NCI-H510A treated with DMSO at 0.1 percent for 48 hours (cell line): ENCODE data around the gene DPP7.
A peak's percentile ranks its signal among the peaks of the same experiment; 100 is the strongest.
"Not testable (repeated sequence)": the region's sequence is repeated elsewhere in the genome, so short reads cannot be mapped to it uniquely, and the experiment has no call there.

ENCODE experiments used
- DNase-seq: peaks from one replicate; lab custom pipeline; 2025; lab: John Stamatoyannopoulos, UW

DPP7 gene

DNA sequence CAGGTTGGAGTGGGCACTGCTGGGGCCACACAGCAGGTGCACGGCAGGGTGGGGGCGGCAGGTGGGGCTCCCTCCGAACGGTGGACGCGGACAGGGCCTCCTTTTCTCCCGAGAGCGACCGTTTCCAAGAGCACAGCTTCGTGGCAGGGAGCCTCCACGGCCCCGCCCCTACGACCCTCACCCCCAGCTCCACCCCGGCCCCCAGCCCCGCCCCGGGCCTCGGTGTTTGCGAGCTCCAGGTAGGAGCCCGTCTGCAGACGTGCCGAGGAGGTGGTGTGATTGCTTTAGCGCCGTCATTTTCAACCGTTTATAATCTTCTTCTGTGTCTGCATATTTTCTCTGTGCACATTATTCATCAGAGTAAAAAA, 33.2 kb upstream of the DPP7 start:
- DNase-seq = no peak

DNA sequence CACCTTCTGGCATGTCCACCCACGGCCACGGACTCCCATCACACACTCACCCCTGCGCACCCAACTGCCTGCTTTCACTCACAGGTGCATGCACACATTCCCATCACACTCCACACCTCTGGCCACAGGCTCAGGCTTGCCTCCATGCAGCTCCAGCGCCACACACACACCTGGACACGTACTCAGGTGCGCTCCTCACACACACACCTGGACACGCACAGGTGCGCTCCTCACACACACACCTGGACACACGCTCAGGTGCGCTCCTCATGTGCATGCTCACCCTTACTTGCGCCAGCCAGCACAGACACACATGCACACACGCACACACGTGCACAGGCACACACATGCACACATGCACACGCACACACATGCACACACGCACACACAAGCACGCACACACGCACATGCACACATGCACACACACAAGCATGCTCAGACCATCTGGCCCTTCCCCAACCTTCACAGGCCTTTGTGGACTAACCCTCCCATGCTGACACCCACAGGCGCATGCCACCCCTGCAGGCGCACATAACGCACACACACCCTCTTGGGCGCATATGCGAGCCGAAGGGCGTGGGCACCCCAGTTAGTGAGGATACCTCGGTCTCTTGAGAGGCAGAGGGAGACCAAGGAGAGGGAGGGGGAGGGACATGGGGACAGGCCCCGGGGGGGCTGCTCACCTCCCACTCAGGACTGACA, 32.7 kb upstream of the DPP7 start:
- DNase-seq = no peak

DNA sequence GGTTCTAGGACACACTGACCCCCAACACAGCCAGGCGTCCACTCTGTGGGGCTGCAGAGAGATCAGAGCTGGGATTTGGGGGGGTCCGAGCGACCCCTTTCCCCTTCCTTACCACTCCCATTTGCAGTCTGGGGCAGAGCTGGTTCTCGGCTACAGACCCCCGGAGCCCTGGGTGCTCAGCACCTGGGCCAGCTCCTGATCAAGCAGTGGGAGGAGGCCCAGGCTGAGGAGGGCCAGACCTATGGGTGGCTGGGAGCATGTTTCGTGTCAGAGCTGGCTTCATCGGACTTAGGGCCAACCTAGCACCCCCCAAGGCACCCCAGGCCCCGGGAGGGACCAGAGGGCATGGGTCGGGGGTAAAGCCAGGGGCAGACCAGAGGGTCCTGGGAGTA, 32.0 kb upstream of the DPP7 start:
- no peak for DNase-seq

DNA sequence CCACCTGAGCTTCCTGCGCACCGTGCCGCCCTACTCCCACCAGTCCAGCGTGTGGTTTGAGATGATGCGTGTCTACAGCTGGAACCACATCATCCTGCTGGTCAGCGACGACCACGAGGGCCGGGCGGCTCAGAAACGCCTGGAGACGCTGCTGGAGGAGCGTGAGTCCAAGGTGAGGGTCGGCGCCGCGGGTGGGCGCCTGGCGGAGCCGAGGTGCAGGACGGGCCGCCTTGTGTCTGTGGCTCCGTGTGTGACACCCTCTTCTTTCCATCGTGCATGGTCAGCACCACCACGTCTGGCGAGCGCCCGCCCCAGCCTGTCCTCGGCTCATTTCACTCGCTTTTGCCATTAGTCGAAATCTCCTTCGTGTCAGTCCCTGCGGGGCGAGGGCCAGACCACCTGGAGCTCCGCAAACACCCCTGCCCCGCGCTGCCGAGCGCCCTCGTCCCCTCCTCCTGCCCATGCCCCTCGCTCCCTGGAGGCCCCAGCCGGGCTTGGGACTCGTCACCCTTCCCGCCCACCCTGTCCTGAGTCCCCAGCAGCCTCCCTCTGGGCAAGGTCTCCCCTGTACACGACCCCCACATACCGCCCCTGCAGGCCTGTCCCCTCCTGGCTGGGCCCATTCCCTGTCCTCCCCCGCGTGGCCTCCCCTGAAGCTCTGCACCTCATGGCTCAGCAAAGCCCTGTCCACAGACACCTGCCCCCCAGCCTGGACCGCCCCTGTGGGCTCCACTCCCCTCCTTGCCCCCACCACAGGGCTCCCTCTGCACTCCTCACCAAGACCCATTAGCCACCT, 31.4 kb upstream of the DPP7 start:
- DNase-seq = no peak

DNA sequence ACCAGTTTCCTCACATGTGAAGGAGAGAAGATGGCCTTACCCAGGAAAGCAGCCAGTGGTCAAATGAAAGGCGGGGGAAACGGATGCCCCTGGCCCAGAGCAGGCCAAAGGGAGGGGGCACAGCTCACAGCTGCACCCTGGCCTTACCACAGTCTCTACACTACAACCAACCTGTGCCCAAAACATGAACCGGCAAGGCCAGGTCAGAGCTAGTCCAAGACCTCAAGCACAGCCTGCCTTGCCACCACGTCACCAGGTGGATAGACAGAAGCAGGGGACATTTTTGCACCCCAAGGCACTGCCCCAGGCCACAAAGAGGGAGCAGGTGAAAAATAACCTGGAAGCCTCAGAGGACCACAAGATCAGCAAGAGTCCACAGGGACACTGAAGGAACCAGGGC, 28.9 kb upstream of the DPP7 start:
- no peak for DNase-seq

DNA sequence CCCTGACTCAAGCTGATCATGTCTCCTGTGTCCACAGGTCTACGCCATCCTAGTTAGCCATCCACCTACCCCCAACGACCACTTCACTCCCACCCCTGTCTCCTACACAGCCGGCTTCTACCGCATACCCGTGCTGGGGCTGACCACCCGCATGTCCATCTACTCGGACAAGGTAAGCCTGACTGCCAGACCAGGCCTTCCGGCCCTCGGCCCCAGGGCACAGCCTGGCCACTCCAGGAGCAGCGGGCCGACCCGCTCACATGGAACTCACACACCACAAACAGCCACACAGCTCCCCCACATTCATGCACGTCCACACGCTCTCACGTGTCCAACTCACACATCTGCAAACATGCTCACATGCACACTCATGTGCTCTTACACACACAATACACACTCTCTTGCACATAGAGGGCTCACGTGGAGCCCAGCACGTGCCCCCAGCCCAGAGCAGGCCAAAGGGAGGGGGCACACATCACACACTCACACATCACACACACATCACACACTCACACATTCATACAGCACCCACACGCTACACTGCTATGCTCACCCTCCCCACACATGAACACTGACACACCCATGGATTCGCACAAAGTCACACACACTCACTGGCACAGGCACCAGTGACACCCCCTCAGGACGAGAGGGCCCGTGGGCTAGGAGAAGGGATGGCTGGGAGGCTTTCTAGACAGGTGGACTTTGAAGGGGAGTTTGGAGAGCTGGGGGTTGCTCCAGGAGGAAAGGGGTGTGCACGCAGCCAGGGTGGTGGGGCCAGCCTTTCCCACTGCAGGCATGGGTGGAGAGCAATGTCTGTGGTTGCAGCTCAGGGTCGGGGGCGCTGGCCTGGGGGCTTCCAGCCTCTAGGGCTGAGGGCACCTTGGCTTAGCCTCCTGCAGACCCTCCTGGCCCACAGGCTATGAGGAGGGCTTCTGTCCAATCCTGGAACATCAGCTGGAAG, 27.7 kb upstream of the DPP7 start:
- no peak for DNase-seq

DNA sequence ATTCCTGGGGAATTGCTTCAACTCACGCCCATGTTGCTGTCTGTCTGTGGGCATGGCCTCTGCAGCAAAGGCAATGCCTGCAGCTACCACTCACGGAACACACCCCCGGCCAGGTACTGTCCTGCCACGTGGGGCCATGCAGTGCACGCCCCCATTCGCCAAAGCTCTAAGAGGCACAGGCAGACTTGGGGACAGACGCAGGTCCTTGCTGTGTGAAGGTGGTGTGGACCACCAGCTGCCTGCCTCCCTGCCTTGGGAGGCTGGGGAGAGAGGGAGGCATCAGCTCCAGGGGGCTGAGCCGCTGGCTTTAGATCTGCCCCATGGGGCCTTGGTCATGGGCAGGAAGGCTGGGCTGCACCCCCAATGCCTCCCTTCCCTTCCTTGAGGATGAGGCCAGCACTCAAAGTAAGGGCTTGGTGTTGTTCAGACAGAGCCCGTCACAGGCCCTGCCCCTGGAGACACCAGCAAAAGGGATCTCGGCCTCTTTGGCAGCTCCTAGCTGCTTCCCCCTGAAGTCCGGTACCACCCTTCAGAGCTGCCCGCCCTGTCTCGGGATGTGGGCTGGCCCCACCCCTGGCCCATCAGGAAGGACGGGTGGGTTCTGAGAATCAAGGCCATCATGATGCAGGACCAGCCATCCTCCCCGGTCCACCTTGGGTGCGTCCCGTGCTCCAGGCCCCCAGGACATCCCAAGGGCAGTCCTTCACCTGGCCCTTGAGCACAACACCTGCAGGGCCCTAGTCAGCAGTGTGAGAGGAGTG, 26.7 kb upstream of the DPP7 start:
- no peak for DNase-seq

DNA sequence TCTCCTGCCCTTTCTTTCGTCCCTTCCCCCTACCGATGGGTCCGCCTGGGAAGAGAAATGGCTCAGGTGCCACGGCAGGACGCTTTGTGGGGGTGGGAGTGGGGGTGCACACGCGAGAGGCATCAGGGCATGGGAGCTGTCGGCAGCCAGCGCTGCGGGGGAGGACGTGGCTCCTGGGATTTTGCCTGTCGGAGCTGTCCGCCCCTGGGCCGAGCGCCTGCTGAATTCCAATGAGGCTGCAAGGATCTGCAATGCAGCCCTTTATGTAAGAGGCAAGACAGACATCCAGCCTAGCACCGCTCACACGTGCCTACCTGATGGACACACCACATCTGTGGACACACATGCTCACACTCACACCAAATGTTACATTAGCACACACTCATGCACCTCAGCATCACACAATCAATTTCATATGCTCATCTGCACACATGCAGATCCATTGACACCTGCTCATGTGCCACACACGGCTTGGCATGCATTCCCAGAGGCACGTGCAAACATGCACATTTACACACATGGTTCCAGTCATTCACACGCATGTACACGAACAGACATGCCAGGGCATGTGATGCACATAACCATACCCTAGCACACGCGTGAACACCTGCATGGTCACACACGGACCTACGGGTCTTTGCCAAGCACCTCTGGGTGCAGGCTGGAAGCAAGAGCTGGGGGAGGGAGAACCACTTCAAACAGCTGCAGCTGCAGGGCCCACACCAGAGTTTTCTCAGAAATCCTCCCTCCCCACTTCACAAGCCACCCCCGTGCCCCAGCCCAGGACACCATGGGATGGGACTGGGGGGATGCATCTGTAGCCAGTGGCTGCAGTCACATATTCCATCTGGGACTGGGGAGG, 25.8 kb upstream of the DPP7 start:
- DNase-seq = no peak

DNA sequence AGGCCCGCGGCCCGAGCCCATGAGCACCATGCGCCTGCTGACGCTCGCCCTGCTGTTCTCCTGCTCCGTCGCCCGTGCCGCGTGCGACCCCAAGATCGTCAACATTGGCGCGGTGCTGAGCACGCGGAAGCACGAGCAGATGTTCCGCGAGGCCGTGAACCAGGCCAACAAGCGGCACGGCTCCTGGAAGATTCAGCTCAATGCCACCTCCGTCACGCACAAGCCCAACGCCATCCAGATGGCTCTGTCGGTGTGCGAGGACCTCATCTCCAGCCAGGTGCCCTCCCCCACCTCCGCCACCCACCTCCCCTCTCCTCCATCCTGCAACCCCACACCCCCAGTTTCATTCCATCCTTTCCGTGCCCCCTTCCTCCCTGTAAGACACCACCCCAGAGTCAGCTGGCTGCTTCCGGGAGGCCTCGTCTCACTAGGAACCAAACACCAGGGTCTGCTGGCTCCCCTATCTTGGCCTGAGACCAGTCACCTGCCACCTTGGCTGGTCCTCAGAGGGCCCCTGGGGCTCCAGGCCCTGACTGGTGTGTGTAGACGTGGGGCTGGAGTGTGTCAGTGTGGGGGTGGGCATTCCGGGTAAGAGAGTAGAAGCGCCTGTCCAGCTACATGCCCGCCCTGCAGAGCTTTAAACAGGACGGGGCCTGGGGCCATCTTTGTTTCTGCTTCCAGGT, 25.1 kb upstream of the DPP7 start:
- DNase-seq = no peak

DNA sequence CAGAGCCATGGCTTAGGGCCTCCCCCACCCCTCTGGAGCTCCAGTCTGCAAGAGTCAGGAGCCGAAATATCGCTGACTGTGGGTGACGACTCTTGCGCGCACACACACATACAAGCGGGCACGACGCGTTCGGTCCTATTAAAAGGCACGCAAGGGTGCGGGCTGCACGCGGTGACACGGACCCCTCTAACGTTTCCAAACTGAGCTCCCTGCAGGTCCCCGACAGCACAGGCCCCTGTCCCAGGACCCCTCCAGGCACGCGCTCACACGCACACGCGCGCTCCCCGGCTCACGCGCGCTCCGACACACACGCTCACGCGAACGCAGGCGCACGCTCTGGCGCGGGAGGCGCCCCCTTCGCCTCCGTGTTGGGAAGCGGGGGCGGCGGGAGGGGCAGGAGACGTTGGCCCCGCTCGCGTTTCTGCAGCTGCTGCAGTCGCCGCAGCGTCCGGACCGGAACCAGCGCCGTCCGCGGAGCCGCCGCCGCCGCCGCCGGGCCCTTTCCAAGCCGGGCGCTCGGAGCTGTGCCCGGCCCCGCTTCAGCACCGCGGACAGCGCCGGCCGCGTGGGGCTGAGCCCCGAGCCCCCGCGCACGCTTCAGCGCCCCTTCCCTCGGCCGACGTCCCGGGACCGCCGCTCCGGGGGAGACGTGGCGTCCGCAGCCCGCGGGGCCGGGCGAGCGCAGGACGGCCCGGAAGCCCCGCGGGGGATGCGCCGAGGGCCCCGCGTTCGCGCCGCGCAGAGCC, 24.4 kb upstream of the DPP7 start, which contains the start of gene GRIN1:
GRIN1 (plus strand) TSS at position 433 of the 746 bp plus-strand sequence. CDS start 333 bp downstream, outside the sequence.
- no peak for DNase-seq

DNA sequence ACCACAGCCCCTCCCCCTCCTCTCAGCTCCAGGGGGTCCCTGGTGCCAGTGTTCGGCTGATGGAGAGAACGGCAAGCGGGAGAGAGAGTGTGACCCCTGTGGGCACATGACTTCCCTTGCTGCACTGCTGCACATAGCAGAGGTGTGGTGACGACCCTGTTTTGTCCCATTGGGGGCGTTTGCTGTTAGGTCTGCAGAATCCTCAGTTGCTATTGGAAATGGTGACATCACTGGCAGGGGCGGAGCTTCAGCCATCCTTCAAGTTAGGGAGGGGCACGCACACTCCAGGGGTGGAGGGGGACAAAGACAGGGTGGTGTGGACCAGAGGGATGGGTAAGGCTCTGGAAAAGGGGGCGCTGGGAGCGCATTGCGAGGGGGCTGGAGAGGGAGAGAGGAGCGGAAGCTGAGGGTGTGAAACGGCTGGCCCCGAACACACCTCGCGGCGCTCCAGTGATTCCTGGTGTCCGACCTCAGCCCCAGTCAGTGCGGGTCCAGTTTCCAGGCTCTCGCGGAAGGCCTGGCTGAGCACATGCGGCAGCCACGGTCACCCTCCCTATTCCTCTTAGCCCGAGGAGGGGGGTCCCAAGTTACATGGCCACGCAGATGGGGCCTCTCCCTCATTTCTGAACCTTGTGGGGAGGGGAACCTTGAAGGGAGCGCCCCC, 23.7 kb upstream of the DPP7 start:
- no peak for DNase-seq

DNA sequence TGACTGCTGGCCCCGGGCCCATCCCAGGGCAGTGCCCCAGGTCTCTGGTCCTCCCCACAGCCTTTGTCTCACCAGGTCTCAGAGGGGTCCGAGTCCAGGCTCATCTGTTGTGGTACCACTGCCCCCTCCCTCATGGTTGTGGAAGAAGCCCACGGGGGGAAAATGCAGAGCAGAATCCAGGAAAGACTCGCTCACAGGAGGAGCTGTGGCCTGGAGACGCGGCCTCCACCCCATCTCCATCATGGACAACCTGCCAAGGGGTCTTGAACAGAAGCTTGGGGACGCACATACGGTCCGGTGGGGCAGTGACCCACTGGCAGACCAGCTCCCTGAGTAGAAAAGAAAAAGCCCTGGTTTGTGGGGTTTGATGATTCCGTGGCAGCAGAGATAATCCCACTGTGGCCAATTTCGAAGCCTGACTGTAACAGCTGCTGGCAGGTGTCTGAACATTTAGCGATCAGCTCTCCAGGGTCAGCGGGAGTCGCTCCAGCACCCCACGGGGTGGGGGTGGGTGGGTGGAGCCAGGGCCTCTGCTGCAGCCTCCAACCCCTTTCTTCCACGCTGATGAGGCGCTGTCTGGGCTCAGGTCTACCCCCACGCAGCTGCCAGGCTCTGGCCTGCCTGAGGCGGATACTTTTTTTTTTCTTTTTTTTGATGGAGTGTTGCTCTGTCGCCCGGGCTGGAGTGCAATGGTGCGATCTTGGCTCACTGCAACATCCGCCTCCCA, 22.5 kb upstream of the DPP7 start:
- no peak for DNase-seq

DNA sequence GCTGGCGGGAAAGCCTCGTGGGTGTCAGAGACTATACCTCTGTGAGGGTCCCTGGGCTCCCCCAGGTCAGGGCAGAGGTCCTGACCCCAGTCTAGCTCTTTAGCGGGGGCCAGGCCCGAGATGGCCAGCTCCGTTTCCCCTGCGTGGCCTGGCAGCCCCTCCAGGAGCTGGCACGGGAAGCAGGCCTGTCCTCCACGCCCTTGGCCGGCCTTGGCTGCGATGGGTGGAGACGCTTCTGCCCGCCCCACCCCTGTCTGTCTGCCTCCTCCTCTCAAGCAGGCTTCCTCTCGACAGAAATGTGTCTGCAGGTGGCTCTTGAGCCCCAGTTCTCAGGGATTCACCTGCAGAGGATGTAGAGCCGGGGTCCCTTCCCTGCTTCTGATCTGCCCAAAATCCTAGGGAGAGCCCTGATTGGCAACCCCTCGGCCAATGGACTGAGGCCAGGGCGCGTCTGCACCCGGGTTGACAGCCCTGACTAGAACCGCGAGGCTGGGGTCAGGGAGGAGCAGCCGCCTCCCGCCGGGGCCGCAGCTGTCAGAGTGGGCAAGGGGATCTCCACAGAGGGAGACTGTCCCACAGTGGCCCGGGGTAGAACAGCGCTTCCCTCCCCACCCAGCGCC, 21.8 kb upstream of the DPP7 start:
- peak; percentile 21 for DNase-seq

DNA sequence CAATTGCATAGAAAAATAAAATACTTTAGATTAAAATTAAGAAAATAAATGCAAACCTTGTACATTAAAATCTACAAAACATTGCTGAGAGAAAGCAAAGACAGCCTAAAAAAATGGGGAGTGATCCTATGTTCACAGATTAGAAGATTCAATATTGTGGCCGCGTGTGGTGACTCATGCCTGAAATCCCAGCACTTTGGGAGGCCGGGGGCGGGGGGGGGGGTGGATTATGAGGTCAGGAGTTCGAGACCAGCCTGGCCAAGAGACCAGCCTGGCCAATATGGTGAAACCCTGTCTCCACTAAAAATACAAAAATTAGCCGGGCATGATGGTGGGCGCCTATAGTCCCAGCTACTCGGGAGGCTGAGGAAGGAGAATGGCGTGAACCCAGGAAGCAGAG, 20.6 kb upstream of the DPP7 start:
- DNase-seq = not testable (repeated sequence)

DNA sequence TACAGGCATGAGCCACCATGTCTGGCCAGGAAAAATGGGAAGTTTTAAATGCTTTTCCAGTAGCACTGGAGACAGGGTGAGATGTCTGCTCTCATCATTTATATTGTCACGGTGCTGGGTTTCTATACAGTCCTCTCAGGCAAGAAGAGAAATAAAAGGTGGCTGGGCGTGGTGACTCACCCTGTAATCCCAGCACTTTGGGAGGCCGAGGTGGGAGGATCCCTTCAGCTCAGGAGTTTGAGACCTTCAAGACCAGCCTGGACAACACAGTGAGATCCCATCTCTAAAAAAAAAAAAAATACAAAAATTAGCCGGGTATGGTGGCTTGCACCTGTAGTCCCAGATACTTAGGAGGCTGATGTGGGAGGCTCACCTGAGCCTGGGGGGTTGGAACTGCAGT, 19.7 kb upstream of the DPP7 start:
- no peak for DNase-seq

DNA sequence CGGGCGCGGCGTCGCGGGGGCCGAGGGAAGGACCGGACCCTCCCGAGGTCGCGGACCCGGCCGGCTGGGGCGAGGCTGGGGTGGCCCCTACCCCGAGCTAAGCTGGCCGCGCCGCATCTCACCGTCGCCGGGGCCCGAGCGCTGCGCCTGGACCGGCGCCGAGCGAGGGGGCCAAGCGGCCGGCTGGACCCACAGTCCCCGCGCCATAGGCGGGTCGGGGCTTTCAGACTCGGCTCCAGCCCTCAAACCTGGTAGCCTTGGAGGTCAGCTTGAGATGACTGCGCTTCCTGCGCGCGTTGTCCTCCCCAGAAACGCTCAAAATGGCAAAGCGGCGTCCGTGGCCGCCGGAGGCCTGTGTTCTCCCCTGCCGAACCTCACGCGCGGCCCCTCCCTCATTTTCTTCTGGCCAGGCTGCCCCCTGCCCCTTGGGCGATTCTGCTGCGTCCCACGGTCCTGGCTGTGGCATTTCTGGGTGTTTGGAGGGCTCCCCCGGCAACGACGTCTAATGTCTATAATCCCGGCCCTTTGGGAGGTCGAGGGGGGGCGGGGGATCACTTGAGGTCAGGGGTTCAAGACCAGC, 15.7 kb upstream of the DPP7 start:
- no peak for DNase-seq

DNA sequence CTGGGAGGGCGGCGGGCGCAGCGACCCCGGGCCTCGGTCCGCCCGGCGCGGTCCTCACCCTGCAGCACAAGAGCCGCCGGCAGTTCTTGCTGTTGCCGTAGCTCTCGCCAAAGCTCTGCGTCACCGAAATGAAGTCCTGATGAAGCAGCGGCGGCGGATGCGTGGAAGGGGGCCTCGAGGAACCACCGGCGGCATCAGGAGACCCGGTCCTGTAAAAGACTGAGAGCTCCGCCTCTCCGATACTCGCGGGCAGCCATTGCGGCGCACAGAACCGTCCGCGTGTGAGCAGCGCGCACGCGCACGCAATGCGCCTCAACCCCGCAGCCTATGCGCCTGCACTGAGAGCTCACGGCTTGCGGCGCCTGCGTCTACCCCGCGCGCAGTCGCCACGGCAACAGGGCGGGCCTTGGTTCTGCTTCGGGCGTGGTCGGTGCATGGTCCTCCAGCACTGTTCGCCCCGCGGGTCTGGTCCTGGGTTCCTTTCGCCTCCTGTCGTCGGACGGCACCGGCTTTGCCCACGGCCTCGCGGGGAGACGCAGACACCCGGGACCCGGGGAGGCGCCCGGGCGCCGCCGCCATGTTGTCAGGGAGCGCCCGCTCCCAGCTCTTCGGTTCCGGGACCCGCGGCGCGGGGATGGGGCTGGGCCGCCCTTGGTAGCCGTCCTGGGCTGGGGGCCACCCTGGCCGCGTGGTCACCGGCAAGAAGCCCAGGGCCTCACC, 15.1 kb upstream of the DPP7 start:
- DNase-seq = peak; percentile 88
